ENCODE data around the gene PRDX6. TPM values are rescaled to one million over a fixed set of nuclear protein-coding genes. Genes with fewer than 3 reads are reported as not detected.
"Not testable (repeated sequence)": the region's sequence is repeated elsewhere in the genome, so short reads cannot be mapped to it uniquely, and the experiment has no call there.

PRDX6 gene
- total RNA-seq, 1 donor from 2014 or later: 387 TPM

GRCh38 chr1:173496757-173497320 lies 19.7 kb downstream of the PRDX6 start:
- DNase-seq (ENCODE audit: low read depth): no peak

DNA sequence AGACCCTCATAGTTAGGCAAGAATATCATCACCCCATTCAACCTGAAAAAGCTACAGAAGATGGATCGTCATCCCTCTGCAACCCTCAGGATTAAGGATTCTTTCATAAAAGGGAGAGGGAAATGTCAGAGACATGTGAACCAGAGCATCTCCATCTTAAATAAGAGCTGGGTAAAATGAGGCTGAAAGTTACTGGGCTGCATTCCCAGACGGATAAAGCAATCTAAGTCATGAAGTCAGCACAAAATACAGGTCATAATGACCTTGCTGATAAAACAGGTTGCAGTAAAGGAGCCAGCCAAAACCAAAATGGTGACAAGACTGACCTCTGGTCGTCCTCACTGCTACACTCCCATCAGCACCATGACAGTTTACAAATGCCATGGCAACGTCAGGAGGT lies 22.6 kb downstream of the PRDX6 start:
- DNase-seq (ENCODE audit: low read depth): no peak

DNA sequence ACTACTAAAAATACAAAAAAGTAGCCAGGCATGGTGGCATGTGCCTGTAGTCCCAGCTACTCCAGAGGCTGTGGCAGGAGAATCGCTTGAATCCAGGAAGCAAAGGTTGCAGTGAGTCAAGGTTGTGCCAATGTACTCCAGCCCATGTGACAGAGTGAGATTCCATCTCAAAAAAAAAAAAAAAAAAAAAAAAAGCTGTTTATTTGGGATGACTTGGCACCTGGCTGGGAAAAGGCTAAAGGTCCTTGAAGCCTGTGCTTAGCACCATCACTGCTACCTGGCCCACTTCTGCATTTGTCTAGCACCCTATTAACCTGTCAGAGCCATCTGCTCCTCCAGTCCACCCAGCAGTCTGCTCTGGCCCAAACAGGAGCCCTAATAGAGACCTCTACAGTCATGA lies 25.0 kb downstream of the PRDX6 start:
- no peak for DNase-seq (ENCODE audit: low read depth)

DNA sequence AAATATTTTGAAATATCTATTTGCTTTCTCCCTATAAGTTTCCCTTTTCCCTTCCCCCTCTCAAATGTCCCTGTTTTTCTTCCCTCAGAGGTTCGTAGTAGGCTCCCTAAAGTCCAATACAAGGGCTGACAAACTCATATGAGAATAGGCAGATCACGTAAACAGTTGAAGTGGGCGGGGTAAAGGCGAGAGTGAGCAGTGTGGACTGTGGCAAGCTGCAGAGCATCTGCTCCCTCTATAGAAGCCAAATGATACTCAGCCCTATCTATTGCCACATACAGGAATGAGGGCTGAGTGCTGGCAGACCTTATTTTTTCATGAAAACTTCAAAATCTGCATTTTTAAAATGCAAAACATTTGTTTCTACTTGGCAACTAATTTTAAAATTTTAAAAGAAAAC lies 26.3 kb downstream of the PRDX6 start:
- no peak for DNase-seq (ENCODE audit: low read depth)

- DNase-seq (ENCODE audit: low read depth): no peak
Measured at GRCh38 chr1:173504268-173504667, 27.1 kb downstream of the PRDX6 start.

DNA sequence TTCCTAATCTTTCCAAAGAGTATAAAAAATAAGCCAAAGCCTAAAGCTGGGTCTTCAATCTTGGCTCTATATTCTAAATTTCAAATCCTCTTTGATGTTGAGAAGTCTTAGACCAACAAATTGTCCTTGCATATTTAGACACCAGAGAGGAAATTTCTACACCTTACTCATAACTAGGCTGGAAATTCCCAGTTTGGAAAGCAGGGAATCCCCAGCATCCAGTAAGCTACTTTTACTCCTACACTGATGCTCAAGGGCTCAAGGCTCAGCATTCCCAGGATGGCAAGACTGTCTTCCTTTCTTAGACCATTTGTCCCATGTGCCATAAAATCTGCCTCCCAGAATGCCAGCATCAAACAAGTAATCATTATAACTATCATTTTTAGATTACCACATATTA lies 28.3 kb downstream of the PRDX6 start:
- peak; percentile 48 for DNase-seq (ENCODE audit: low read depth)

- peak; percentile 63 for DNase-seq (ENCODE audit: low read depth)
Measured at GRCh38 chr1:173506437-173506836, 29.3 kb downstream of the PRDX6 start.

DNA sequence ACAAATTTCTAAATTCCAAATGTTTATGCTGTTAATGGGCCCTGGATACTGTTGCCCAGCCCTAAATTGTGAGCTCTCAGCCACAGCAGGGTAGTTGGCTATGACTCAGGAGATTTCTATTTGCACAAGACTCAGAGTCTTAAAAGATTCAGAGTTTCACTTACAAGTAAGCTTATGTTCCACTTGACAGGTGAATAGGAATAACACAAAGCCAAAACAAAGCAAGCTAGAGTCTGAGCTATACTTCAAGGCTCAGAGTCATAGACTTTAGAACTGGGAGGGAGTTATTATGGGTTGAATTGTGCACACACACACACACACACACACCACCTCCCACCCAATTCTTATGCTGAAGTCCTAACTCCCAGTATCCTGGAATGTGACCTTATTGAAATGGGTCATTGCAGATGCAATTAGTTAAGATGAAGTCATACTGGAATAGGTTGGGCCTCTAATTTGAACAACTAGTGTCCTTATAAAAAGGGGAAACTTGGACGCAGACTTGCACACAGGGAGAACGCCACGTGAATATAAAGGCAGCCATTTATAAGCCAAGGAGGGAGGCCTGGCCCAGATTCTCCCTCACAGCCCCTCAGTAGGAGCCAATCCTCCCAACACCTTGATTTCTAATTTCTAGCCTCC lies 30.2 kb downstream of the PRDX6 start:
- peak; percentile 99 for DNase-seq (ENCODE audit: low read depth)

DNA sequence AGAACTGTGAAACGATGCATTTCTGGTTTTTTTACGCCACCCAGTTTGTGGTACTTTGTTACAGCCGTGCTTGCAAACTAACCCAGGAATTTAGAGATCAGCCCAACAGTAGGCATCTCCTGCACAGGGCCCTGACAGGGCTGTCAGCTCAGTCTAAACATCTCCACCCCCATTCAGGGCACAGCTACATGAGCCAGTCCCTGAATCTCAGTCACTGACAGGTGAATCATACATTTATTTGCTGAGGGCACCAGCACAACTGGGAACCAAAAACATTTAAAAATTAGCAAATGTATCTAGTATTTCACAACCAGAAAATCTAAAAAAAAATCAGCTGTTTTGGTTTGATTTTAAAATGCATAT lies 30.7 kb downstream of the PRDX6 start:
- peak; percentile 83 for DNase-seq (ENCODE audit: low read depth)

GRCh38 chr1:173508541-173508940 lies 31.4 kb downstream of the PRDX6 start:
- peak; percentile 53 for DNase-seq (ENCODE audit: low read depth)

- no peak for DNase-seq (ENCODE audit: low read depth)
Measured at GRCh38 chr1:173509797-173510196, 32.7 kb downstream of the PRDX6 start.

- not testable (repeated sequence) for DNase-seq (ENCODE audit: low read depth)
Measured at GRCh38 chr1:173514503-173514902, 37.4 kb downstream of the PRDX6 start.

DNA sequence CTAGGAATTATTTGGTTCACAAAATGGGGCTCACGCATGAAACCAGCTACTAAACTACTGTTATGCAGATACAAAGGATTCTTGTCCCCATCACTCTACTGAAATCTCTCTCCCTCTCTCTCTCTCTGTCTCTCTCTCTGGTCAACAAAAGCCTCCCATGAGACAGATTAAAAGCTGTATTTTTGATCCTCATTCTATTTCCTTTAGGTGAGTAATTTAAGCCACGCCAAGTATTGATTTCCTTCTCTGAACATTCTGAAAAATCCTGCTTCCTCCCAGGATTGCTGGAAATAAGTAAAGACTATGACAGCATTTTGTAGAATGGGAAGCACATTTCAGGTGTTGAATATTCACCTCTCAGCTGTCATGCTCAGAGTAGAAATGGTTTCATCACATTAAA lies 43.7 kb downstream of the PRDX6 start:
- DNase-seq (ENCODE audit: low read depth): no peak

DNA sequence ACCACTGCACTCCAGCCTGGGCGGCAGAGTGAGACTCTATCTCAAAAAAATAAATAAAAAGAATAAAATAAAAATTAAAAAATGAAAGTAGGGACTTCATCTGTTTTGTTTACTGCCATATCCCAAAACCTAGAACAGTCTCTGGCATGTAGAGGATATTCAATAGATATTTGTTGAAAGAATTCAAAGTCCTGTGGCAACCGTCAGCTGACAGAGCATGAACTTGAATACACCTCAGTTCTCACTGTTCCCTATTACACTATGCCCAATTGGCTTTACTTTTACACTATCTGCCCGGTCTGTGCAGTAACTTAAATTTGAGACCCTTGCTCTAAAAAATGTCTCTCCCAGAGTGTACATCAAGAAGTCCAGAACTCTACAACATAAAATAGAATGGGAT lies 46.2 kb downstream of the PRDX6 start:
- no peak for DNase-seq (ENCODE audit: low read depth)

GRCh38 chr1:173525926-173526325 lies 48.8 kb downstream of the PRDX6 start:
- DNase-seq (ENCODE audit: low read depth): no peak

DNA sequence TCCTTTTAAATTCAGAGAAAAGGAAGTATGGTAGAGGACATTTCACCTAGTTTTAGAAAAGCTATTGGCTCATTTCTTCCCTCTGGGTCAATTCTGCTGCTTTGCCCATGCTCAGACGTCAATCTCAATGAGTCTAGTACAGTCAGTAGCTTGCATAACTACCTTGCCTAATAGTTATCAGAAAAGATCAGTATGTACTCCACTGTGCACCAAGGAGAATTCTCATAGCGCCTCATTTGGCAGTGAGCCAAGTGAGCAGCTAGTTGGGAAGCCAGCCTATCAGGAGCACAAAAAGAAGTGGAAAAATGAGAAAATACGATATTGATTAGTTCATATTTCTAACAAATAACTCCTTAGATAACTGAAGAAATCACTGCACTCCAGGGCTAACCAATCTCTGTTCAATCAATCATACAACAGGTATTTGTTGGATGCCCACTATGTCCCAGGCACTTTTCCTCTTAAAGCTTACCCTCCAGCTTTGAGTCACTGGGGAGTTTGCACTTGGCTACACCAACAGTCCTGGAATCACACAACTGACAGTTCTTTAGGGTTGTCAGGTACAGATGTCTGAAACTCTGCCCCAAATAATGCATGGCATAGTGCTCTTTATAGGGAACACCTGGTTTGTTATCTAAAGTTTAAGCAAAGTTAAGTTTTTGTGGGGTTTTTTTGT lies 50.2 kb downstream of the PRDX6 start:
- DNase-seq (ENCODE audit: low read depth): peak; percentile 65

- DNase-seq (ENCODE audit: low read depth): no peak
Measured at GRCh38 chr1:173529106-173529505, 52.0 kb downstream of the PRDX6 start.

DNA sequence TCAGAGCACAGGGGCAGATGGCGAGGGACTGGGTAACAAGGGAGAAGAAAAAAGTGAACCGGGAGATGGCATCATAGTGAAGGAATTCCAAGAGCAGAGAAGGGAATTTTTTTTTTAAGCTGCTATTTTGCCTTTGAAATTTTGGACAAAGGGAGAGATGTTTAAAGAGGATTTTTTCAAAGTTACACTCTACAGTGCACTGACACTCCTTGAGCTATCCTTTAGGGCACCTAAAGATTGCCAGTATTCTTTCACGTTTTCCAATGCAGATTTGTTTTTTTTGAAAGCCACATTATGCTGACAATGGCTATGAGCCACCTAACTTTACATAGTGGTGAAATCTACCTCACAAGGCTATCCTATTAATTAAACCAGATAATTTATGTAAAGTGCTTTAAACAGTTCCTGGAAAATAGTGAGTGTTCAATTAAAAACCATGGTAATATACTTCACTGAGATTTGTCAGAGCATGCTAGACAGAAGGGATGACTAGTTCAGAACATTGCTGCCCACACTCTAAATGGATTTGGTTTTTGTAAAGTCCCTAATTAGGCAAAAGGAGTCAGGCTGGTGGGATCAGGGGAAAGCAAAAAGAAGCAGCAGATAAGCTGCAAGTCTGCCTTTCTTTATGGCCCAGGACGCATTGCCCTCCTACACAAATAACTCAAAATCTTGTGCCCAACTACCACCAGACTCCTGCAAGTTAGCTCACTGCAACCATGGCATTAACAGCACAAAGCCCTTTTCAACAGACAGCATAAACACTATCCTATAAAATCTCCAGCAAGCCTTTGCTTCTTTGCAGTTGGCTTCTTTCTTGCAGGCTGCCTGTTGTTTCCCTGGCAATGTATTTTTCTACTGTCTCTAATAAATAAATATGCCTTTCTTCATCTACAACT lies 53.9 kb downstream of the PRDX6 start:
- DNase-seq (ENCODE audit: low read depth): peak; percentile 16

DNA sequence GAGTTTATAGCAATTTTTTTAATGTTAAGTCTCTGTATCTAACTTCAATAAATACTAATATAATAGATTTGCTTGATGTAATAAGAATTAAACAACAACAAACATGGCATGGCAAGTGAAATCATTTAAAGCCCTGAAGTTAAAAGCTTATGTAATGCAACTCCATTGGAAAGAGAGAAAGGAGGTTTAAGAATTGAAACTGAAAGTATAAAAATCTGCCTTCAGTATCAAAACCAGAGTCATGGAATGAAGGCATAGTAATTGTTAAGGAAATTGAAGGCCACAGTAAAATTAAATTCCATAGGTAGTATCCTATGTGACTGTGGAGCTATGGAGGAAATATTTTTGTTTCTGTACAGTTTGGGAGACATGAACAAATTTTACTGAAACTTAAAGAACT lies 55.1 kb downstream of the PRDX6 start:
- DNase-seq (ENCODE audit: low read depth): peak; percentile 28

DNA sequence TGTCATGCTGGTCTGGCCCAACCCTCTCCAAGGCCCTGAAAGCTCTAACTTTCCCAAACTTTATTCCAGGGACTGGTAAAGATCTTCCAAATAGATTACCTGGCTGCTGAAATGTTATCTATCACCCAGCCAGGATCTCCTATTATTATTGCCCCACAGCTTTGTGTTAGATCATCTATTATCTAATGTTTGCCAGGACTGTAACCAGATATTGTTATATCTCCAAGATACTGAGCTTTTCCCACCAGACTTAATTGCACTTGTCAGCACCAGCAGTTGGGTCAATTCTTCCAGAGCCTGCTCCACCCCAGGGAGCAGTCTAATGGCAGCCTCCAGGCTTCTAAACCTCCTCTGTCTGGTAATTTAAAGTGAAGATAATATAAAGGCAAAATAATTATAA lies 59.1 kb downstream of the PRDX6 start:
- no peak for DNase-seq (ENCODE audit: low read depth)
